Mesothelial cell of epicardium (in vitro differentiated cells): ENCODE measurements around the gene CDKAL1. TPM values are rescaled to one million over a fixed set of nuclear protein-coding genes. Genes with fewer than 3 reads are reported as not detected.
"Not testable (repeated sequence)": the region's sequence is repeated elsewhere in the genome, so short reads cannot be mapped to it uniquely, and the experiment has no call there.

ENCODE experiments used
- DNase-seq, 2 experiments: peaks; one replicate each; pipeline ENCODE4 v3.0.0; 2021; ENCODE audit warnings: low spot score in 2 of 2; ENCODE audit not compliant: unreplicated experiment in 2 of 2
- H3K27ac Mint-ChIP-seq: 2 replicates; pipeline ENCODE4 v1.8.0; 2021; ENCODE audit warnings: mixed read lengths
- H3K27me3 Mint-ChIP-seq: 2 replicates; pipeline ENCODE4 v1.8.0; 2021; ENCODE audit warnings: low read depth, mixed read lengths
- H3K36me3 Mint-ChIP-seq: 2 replicates; pipeline ENCODE4 v1.8.0; 2021; ENCODE audit warnings: mixed read lengths
- H3K4me1 Mint-ChIP-seq: 2 replicates; pipeline ENCODE4 v1.8.0; 2021; ENCODE audit warnings: mixed read lengths
- H3K4me3 Mint-ChIP-seq: 2 replicates; pipeline ENCODE4 v1.8.0; 2021; ENCODE audit warnings: mild to moderate bottlenecking, moderate library complexity, mixed read lengths
- H3K9me3 Mint-ChIP-seq: 2 replicates; pipeline ENCODE4 v1.8.0; 2021; ENCODE audit warnings: mixed read lengths
- total RNA-seq: library from RNA; stranded (reverse); gene quantifications from 3 replicates; pipeline ENCODE4 v1.2.1, GENCODE V29; 2021
- TF ChIP-seq, protein P1 (sequence below): fragments of 200-600 bp; sonication (generic); IDR thresholded peaks from one replicate; pipeline ENCODE4 v1.5.0; 2021; ENCODE audit warnings: antibody characterized with exemption; ENCODE audit not compliant: unreplicated experiment

The CDKAL1 gene
- total RNA-seq, 1 donor from 2014 or later: 22.6 TPM

DNA sequence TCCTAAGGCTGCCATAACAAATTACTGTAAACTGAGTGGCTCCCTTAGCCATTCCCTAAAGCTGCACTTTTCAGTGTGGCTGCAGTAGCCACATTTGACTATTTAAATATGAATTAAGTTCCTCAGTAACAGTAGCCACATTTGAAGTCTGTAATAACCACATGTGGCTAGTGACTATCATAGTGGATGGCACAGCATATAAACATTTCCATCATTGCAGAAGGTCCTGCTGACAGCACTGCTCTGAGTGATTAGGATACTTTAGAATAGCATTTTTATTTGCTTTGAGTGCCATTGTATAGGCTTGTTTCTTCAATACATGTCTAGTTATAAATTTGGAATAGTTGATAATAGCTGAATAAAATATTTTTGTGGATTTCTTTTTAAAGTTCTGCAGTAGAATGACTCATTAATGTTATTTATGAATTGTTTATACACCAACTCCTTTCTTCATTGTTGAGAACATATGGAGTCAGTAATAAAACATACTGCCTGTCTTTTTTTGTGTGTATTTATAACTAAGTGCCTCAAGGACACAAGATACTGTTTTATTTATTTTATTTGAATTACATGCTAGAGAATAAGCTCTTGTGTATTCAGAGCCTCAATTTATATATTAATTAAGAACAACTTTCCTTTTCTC lies 217.2 kb downstream of the CDKAL1 start:
- Mint-ChIP-seq H3K9me3 (peaks cover 19% of the 10 kb centered on the region), H3K36me3 (peaks cover 24% of the 10 kb centered on the region), H3K4me1 (peaks cover 23% of the 10 kb centered on the region), H3K27me3 (no peaks in the 10 kb centered on the region), H3K4me3 (no peak overlapping the region), H3K27ac (no peak overlapping the region)
- DNase-seq: no peak
- TF ChIP-seq, protein P1, sequence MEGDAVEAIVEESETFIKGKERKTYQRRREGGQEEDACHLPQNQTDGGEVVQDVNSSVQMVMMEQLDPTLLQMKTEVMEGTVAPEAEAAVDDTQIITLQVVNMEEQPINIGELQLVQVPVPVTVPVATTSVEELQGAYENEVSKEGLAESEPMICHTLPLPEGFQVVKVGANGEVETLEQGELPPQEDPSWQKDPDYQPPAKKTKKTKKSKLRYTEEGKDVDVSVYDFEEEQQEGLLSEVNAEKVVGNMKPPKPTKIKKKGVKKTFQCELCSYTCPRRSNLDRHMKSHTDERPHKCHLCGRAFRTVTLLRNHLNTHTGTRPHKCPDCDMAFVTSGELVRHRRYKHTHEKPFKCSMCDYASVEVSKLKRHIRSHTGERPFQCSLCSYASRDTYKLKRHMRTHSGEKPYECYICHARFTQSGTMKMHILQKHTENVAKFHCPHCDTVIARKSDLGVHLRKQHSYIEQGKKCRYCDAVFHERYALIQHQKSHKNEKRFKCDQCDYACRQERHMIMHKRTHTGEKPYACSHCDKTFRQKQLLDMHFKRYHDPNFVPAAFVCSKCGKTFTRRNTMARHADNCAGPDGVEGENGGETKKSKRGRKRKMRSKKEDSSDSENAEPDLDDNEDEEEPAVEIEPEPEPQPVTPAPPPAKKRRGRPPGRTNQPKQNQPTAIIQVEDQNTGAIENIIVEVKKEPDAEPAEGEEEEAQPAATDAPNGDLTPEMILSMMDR: no peak

DNA sequence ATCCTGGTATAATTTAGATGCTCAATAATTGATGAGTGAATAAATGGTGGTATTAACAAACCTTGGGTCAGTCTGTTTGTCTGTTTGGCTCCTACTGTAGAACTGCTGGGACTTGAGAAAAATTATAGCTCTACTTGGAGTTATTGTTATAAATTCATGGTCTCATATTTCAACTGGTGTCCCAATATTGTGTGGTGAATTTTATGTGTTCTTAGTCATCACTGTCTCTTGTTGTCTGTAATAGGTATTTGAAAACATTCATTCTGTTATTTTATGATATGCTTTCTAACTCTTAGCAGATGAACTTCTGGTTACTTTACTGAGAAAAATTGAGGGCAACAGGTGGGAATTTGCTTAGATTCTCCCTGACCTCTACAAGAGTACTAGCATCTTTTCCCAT lies 221.4 kb downstream of the CDKAL1 start:
- Mint-ChIP-seq H3K4me3 (no peak overlapping the region), H3K36me3 (peaks cover 17% of the 10 kb centered on the region), H3K27me3 (no peaks in the 10 kb centered on the region), H3K27ac (no peak overlapping the region), H3K9me3 (peaks cover 14% of the 10 kb centered on the region), H3K4me1 (peaks cover 13% of the 10 kb centered on the region)
- TF ChIP-seq, protein P1: no peak
- no peak for DNase-seq

DNA sequence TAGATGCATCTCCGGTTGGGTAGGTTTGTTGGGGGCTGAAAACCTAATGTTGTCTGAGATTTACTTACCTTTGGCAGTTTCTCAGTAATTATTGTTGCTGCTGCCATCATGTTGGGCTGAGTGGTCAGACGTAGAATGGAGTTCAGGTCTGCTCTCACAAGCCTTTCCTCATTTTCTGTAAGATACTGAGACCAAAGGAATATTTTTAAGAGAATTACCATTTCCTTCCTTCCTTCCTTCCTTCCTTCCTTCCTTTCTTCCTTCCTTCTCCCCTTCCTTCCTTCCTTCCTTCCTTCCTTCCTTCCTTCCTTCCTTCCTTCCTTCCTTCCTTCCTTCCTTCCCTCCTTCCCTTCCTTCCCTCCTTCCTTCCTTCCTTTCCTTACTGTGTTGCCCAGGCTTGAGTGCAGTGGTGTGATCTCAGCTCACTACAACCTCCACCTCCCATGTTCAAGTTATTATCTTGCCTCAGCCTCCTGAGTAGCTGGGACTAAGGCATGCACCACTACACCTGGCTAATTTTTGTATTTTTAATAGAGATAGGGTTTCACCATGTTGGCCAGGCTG lies 222.4 kb downstream of the CDKAL1 start:
- not testable (repeated sequence) for H3K4me3 Mint-ChIP-seq, H3K27me3 Mint-ChIP-seq, H3K4me1 Mint-ChIP-seq, DNase-seq, H3K27ac Mint-ChIP-seq
- Mint-ChIP-seq H3K9me3 (peaks cover 14% of the 10 kb centered on the region), H3K36me3 (peaks cover 17% of the 10 kb centered on the region)

DNA sequence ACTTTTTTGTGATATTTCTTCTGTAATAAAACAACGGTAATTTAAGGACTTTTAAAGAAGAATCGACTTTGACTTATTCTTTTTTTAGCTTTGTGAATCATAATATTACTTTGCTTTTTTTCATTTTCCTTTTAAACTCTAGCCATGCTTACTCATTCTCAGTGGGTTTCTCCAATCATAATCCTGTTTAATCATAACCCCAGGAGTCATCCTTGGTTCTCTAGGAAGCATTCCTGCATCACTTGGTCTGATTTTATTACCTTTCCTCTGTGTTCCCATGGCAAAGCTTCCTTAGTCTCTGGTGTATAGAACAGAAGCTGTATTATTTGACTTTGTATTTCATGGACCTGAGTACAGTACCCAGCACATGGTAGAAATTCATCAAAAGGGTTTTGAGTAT lies 223.5 kb downstream of the CDKAL1 start:
- H3K27ac Mint-ChIP-seq: no peak overlapping the region
- TF ChIP-seq, protein P1: no peak
- peaks cover 14% of the 10 kb centered on the region for H3K9me3 Mint-ChIP-seq
- H3K27me3 Mint-ChIP-seq: no peaks in the 10 kb centered on the region
- H3K36me3 Mint-ChIP-seq: peaks cover 17% of the 10 kb centered on the region
- DNase-seq: no peak
- H3K4me3 Mint-ChIP-seq: no peak overlapping the region
- no peaks in the 10 kb centered on the region for H3K4me1 Mint-ChIP-seq

DNA sequence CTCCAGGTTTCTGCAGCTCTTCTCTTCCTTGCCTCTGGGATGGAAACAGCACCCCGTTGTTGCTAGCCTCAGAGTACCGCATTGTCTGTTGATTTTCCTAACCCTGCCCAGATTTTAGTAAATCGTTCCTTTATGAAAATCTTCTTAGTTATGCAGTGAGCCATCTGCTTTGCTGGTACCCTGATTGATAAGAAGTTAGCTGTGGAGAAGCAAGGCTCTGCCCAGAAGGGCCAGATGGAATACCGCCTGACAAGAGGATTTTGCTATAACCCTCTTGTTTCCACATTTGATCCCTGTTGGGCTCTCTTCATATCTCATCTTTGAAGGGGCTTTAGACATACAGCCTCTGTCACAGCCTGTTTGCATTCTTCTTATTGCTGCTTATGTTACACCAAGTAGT lies 229.0 kb downstream of the CDKAL1 start:
- TF ChIP-seq, protein P1: no peak
- no peaks in the 10 kb centered on the region for H3K4me1 Mint-ChIP-seq
- peaks cover 3% of the 10 kb centered on the region for H3K36me3 Mint-ChIP-seq
- H3K4me3 Mint-ChIP-seq: no peak overlapping the region
- DNase-seq: no peak
- H3K27me3 Mint-ChIP-seq: no peaks in the 10 kb centered on the region
- H3K9me3 Mint-ChIP-seq: no peaks in the 10 kb centered on the region
- no peak overlapping the region for H3K27ac Mint-ChIP-seq

DNA sequence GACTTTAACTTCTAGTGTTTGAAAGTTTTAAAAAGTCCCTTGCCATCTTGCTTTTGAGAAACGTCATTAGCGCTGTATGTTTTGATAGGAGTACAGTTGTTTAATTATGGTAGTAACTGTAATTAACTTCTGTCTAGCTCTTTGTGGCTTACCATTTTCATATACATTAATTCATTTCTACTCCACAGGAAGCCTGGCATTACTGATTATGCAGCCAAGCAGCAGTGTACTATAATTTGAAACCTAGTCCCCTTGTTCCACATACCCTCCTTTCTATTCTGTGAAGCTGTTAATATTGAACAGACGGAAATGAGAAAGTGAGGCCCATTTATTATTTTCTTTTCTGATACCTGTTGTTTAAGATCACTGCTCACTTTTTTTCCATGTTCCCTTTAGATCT lies 235.4 kb downstream of the CDKAL1 start:
- H3K4me3 Mint-ChIP-seq: no peak overlapping the region
- TF ChIP-seq, protein P1: no peak
- no peak overlapping the region for H3K27ac Mint-ChIP-seq
- H3K9me3 Mint-ChIP-seq: no peaks in the 10 kb centered on the region
- H3K36me3 Mint-ChIP-seq: peaks cover 5% of the 10 kb centered on the region
- H3K27me3 Mint-ChIP-seq: no peaks in the 10 kb centered on the region
- DNase-seq: no peak
- H3K4me1 Mint-ChIP-seq: peaks cover 17% of the 10 kb centered on the region
